ENCODE results near the gene COL1A2. TPM values are rescaled to one million over a fixed set of nuclear protein-coding genes. Genes with fewer than 3 reads are reported as not detected.

The COL1A2 gene
- total RNA-seq, 1 donor from 2014 or later = 76.0 TPM

- DNase-seq (ENCODE audit: extremely low read depth, low read depth, low spot score) = no peak
Measured at GRCh38 chr7:94432281-94432670, 37.6 kb downstream of the COL1A2 start.

GRCh38 chr7:94432817-94433216 is 38.1 kb downstream of the COL1A2 start:
- no peak for DNase-seq (ENCODE audit: extremely low read depth, low read depth, low spot score)

GRCh38 chr7:94433224-94433623 is 38.5 kb downstream of the COL1A2 start:
- no peak for DNase-seq (ENCODE audit: extremely low read depth, low read depth, low spot score)

- DNase-seq (ENCODE audit: extremely low read depth, low read depth, low spot score) = no peak
Measured at GRCh38 chr7:94434042-94434441, 39.3 kb downstream of the COL1A2 start.

GRCh38 chr7:94436018-94436604 is 41.4 kb downstream of the COL1A2 start:
- DNase-seq (ENCODE audit: extremely low read depth, low read depth, low spot score) = peak; percentile 54

- DNase-seq (ENCODE audit: extremely low read depth, low read depth, low spot score) = no peak
Measured at GRCh38 chr7:94436700-94437099, 42.0 kb downstream of the COL1A2 start.

- no peak for DNase-seq (ENCODE audit: extremely low read depth, low read depth, low spot score)
Measured at GRCh38 chr7:94439893-94440381, 45.2 kb downstream of the COL1A2 start.

GRCh38 chr7:94440451-94441039 is 45.9 kb downstream of the COL1A2 start:
- DNase-seq (ENCODE audit: extremely low read depth, low read depth, low spot score) = no peak

GRCh38 chr7:94441138-94441537 is 46.4 kb downstream of the COL1A2 start:
- DNase-seq (ENCODE audit: extremely low read depth, low read depth, low spot score) = no peak

- DNase-seq (ENCODE audit: extremely low read depth, low read depth, low spot score) = no peak
Measured at GRCh38 chr7:94442639-94443038, 47.9 kb downstream of the COL1A2 start.

- DNase-seq (ENCODE audit: extremely low read depth, low read depth, low spot score) = no peak
Measured at GRCh38 chr7:94444813-94445212, 50.1 kb downstream of the COL1A2 start.

GRCh38 chr7:94445696-94446194 is 51.0 kb downstream of the COL1A2 start:
- no peak for DNase-seq (ENCODE audit: extremely low read depth, low read depth, low spot score)

- no peak for DNase-seq (ENCODE audit: extremely low read depth, low read depth, low spot score)
Measured at GRCh38 chr7:94446308-94446707, 51.6 kb downstream of the COL1A2 start.

GRCh38 chr7:94449151-94449725 is 54.5 kb downstream of the COL1A2 start:
- peak; percentile 31 for DNase-seq (ENCODE audit: extremely low read depth, low read depth, low spot score)

- DNase-seq (ENCODE audit: extremely low read depth, low read depth, low spot score) = no peak
Measured at GRCh38 chr7:94450044-94450697, 55.5 kb downstream of the COL1A2 start.

GRCh38 chr7:94451187-94451586 is 56.5 kb downstream of the COL1A2 start:
- DNase-seq (ENCODE audit: extremely low read depth, low read depth, low spot score) = no peak

GRCh38 chr7:94452239-94452638 is 57.5 kb downstream of the COL1A2 start:
- DNase-seq (ENCODE audit: extremely low read depth, low read depth, low spot score) = no peak

- DNase-seq (ENCODE audit: extremely low read depth, low read depth, low spot score) = no peak
Measured at GRCh38 chr7:94453898-94454297, 59.2 kb downstream of the COL1A2 start.

- no peak for DNase-seq (ENCODE audit: extremely low read depth, low read depth, low spot score)
Measured at GRCh38 chr7:94458041-94458440, 63.3 kb downstream of the COL1A2 start.

- no peak for DNase-seq (ENCODE audit: extremely low read depth, low read depth, low spot score)
Measured at GRCh38 chr7:94466516-94466915, 71.8 kb downstream of the COL1A2 start.

- DNase-seq (ENCODE audit: extremely low read depth, low read depth, low spot score) = no peak
Measured at GRCh38 chr7:94471604-94472003, 76.9 kb downstream of the COL1A2 start.

- no peak for DNase-seq (ENCODE audit: extremely low read depth, low read depth, low spot score)
Measured at GRCh38 chr7:94472608-94473007, 77.9 kb downstream of the COL1A2 start.
